ENCODE measurements around the gene HK3. TPM values are rescaled to one million over a fixed set of nuclear protein-coding genes. Genes with fewer than 3 reads are reported as not detected.
A peak's percentile ranks its signal among the peaks of the same experiment; 100 is the strongest.
"Not testable (repeated sequence)": the region's sequence is repeated elsewhere in the genome, so short reads cannot be mapped to it uniquely, and the experiment has no call there.

HK3 gene
- total RNA-seq, 1 donor from 2014 or later: 0.51 TPM

GRCh38 chr5:176875783-176876505 is 23.2 kb downstream of the HK3 start:
- no peak overlapping the region for H3K27ac Mint-ChIP-seq (ENCODE audit: unreplicated experiment)
- no peaks in the 10 kb centered on the region for H3K4me1 Mint-ChIP-seq (ENCODE audit: unreplicated experiment)
- H3K36me3 Mint-ChIP-seq (ENCODE audit: low read depth, unreplicated experiment): no peaks in the 10 kb centered on the region
- DNase-seq (ENCODE audit: low spot score): no peak
- TF ChIP-seq CTCF (IDR thresholded peaks at IDR 0.05; ENCODE audit: unreplicated experiment): no peak
- H3K4me3 Mint-ChIP-seq (ENCODE audit: unreplicated experiment): no peak overlapping the region
- no peaks in the 10 kb centered on the region for H3K9me3 Mint-ChIP-seq (ENCODE audit: unreplicated experiment)
- peaks cover 8% of the 10 kb centered on the region for H3K27me3 Mint-ChIP-seq (ENCODE audit: unreplicated experiment)

GRCh38 chr5:176875014-176875550 is 24.1 kb downstream of the HK3 start:
- H3K27me3 Mint-ChIP-seq (ENCODE audit: unreplicated experiment): peaks cover 8% of the 10 kb centered on the region
- no peaks in the 10 kb centered on the region for H3K36me3 Mint-ChIP-seq (ENCODE audit: low read depth, unreplicated experiment)
- H3K4me1 Mint-ChIP-seq (ENCODE audit: unreplicated experiment): no peaks in the 10 kb centered on the region
- no peaks in the 10 kb centered on the region for H3K9me3 Mint-ChIP-seq (ENCODE audit: unreplicated experiment)
- no peak overlapping the region for H3K4me3 Mint-ChIP-seq (ENCODE audit: unreplicated experiment)
- no peak overlapping the region for H3K27ac Mint-ChIP-seq (ENCODE audit: unreplicated experiment)
- no peak for TF ChIP-seq CTCF (IDR thresholded peaks at IDR 0.05; ENCODE audit: unreplicated experiment)
- no peak for DNase-seq (ENCODE audit: low spot score)

GRCh38 chr5:176874198-176874780 is 24.9 kb downstream of the HK3 start:
- H3K36me3 Mint-ChIP-seq (ENCODE audit: low read depth, unreplicated experiment): no peaks in the 10 kb centered on the region
- H3K27ac Mint-ChIP-seq (ENCODE audit: unreplicated experiment): no peak overlapping the region
- no peaks in the 10 kb centered on the region for H3K9me3 Mint-ChIP-seq (ENCODE audit: unreplicated experiment)
- peaks cover 8% of the 10 kb centered on the region for H3K27me3 Mint-ChIP-seq (ENCODE audit: unreplicated experiment)
- H3K4me3 Mint-ChIP-seq (ENCODE audit: unreplicated experiment): no peak overlapping the region
- no peaks in the 10 kb centered on the region for H3K4me1 Mint-ChIP-seq (ENCODE audit: unreplicated experiment)
- no peak for DNase-seq (ENCODE audit: low spot score)
- no peak for TF ChIP-seq CTCF (IDR thresholded peaks at IDR 0.05; ENCODE audit: unreplicated experiment)

GRCh38 chr5:176873541-176874172 is 25.5 kb downstream of the HK3 start:
- H3K27me3 Mint-ChIP-seq (ENCODE audit: unreplicated experiment): peaks cover 10% of the 10 kb centered on the region
- no peak overlapping the region for H3K27ac Mint-ChIP-seq (ENCODE audit: unreplicated experiment)
- H3K9me3 Mint-ChIP-seq (ENCODE audit: unreplicated experiment): no peaks in the 10 kb centered on the region
- DNase-seq (ENCODE audit: low spot score): no peak
- H3K4me3 Mint-ChIP-seq (ENCODE audit: unreplicated experiment): no peak overlapping the region
- no peaks in the 10 kb centered on the region for H3K36me3 Mint-ChIP-seq (ENCODE audit: low read depth, unreplicated experiment)
- H3K4me1 Mint-ChIP-seq (ENCODE audit: unreplicated experiment): no peaks in the 10 kb centered on the region
- TF ChIP-seq CTCF (IDR thresholded peaks at IDR 0.05; ENCODE audit: unreplicated experiment): no peak

- not testable (repeated sequence) for DNase-seq (ENCODE audit: low spot score); H3K27ac Mint-ChIP-seq (ENCODE audit: unreplicated experiment); H3K4me1 Mint-ChIP-seq (ENCODE audit: unreplicated experiment); H3K9me3 Mint-ChIP-seq (ENCODE audit: unreplicated experiment); H3K36me3 Mint-ChIP-seq (ENCODE audit: low read depth, unreplicated experiment)
- Mint-ChIP-seq H3K27me3 (ENCODE audit: unreplicated experiment) (peaks cover 11% of the 10 kb centered on the region), H3K4me3 (ENCODE audit: unreplicated experiment) (peak overlapping the region; percentile 33)
Measured at GRCh38 chr5:176873011-176873410, 26.1 kb downstream of the HK3 start.

GRCh38 chr5:176872586-176872985 is 26.6 kb downstream of the HK3 start:
- not testable (repeated sequence) for H3K27ac Mint-ChIP-seq (ENCODE audit: unreplicated experiment); H3K4me1 Mint-ChIP-seq (ENCODE audit: unreplicated experiment); H3K9me3 Mint-ChIP-seq (ENCODE audit: unreplicated experiment); DNase-seq (ENCODE audit: low spot score); H3K36me3 Mint-ChIP-seq (ENCODE audit: low read depth, unreplicated experiment); H3K4me3 Mint-ChIP-seq (ENCODE audit: unreplicated experiment)
- H3K27me3 Mint-ChIP-seq (ENCODE audit: unreplicated experiment): peaks cover 13% of the 10 kb centered on the region

GRCh38 chr5:176870644-176871043 is 28.5 kb downstream of the HK3 start:
- H3K9me3 Mint-ChIP-seq (ENCODE audit: unreplicated experiment); DNase-seq (ENCODE audit: low spot score); H3K27ac Mint-ChIP-seq (ENCODE audit: unreplicated experiment); H3K4me1 Mint-ChIP-seq (ENCODE audit: unreplicated experiment); H3K36me3 Mint-ChIP-seq (ENCODE audit: low read depth, unreplicated experiment); H3K4me3 Mint-ChIP-seq (ENCODE audit: unreplicated experiment): not testable (repeated sequence)
- H3K27me3 Mint-ChIP-seq (ENCODE audit: unreplicated experiment): peaks cover 17% of the 10 kb centered on the region

All from endothelial cell (in vitro differentiated cells).